Measurements from ENCODE around the gene RNLS.

DNA sequence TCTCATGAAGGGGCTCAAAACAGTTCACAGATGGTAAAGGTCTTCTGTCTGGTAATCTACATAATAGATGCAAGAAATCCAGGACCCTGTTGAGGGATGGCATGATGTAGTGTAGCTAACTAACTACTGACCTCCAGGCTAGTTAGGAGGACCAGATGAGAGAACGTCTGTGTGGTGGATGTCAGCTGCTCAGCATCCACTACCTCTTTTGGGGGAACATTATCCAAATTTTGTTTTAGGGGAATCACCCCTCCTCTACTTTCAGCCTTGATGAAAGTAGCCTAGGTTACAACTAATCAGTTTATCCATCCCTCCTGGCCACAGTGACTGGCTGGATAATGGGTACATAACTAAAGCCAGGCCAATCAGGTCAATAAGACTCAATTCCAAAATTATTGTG is 246.0 kb downstream of the RNLS start:
- TF ChIP-seq EP300 (IDR thresholded peaks at IDR 0.05), result no peak
- TF ChIP-seq, protein P1, sequence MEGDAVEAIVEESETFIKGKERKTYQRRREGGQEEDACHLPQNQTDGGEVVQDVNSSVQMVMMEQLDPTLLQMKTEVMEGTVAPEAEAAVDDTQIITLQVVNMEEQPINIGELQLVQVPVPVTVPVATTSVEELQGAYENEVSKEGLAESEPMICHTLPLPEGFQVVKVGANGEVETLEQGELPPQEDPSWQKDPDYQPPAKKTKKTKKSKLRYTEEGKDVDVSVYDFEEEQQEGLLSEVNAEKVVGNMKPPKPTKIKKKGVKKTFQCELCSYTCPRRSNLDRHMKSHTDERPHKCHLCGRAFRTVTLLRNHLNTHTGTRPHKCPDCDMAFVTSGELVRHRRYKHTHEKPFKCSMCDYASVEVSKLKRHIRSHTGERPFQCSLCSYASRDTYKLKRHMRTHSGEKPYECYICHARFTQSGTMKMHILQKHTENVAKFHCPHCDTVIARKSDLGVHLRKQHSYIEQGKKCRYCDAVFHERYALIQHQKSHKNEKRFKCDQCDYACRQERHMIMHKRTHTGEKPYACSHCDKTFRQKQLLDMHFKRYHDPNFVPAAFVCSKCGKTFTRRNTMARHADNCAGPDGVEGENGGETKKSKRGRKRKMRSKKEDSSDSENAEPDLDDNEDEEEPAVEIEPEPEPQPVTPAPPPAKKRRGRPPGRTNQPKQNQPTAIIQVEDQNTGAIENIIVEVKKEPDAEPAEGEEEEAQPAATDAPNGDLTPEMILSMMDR (IDR thresholded peaks at IDR 0.05), result no peak
- no peak for TF ChIP-seq POLR2A (IDR thresholded peaks at IDR 0.05)
- no peak for TF ChIP-seq POLR2AphosphoS5 (IDR thresholded peaks at IDR 0.05)

All from sigmoid colon (tissue), 4 donors.